C4-2B (cell line): ENCODE results near the gene RASA3.
"Not testable (repeated sequence)": the region's sequence is repeated elsewhere in the genome, so short reads cannot be mapped to it uniquely, and the experiment has no call there.

Experiments used
- H3K27ac ChIP-seq: fragments of 450-650 bp; 2 replicates; pipeline ENCODE4 v1.5.1; 2017
- ZFX ChIP-seq: fragments of 450-650 bp; IDR thresholded peaks from 2 replicates; pipeline ENCODE4 v1.6.1; 2017
- TF ChIP-seq, protein P1 (sequence below): fragments of 450-650 bp; conservative IDR thresholded peaks from 2 replicates; pipeline ENCODE4 v1.5.1; 2017; ENCODE audit warnings: mild to moderate bottlenecking

RASA3 gene

DNA sequence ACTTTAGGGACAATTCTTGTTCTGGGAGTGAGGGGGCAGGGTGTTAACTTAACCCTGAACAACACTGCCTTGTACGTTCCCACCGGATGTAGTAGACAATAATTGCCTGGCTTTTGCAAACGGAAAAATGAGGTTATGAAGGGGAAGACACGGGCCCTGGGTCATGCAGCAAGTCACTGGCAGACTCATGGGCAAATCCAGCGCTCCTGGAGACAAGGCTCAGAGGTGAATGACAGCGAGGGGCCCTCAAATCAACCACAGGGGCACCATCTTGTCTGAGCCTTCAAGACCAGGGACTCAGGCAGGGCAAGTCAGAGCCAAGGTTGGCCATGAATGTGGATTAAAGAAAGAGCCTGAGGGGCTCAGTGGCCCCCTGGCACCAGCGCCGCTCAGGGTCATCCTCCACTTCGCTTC lies 2.8 kb downstream of the RASA3 start:
- H3K27ac ChIP-seq, result no peak overlapping the region
- TF ChIP-seq ZFX, result no peak
- TF ChIP-seq, protein P1, sequence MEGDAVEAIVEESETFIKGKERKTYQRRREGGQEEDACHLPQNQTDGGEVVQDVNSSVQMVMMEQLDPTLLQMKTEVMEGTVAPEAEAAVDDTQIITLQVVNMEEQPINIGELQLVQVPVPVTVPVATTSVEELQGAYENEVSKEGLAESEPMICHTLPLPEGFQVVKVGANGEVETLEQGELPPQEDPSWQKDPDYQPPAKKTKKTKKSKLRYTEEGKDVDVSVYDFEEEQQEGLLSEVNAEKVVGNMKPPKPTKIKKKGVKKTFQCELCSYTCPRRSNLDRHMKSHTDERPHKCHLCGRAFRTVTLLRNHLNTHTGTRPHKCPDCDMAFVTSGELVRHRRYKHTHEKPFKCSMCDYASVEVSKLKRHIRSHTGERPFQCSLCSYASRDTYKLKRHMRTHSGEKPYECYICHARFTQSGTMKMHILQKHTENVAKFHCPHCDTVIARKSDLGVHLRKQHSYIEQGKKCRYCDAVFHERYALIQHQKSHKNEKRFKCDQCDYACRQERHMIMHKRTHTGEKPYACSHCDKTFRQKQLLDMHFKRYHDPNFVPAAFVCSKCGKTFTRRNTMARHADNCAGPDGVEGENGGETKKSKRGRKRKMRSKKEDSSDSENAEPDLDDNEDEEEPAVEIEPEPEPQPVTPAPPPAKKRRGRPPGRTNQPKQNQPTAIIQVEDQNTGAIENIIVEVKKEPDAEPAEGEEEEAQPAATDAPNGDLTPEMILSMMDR, result no peak

DNA sequence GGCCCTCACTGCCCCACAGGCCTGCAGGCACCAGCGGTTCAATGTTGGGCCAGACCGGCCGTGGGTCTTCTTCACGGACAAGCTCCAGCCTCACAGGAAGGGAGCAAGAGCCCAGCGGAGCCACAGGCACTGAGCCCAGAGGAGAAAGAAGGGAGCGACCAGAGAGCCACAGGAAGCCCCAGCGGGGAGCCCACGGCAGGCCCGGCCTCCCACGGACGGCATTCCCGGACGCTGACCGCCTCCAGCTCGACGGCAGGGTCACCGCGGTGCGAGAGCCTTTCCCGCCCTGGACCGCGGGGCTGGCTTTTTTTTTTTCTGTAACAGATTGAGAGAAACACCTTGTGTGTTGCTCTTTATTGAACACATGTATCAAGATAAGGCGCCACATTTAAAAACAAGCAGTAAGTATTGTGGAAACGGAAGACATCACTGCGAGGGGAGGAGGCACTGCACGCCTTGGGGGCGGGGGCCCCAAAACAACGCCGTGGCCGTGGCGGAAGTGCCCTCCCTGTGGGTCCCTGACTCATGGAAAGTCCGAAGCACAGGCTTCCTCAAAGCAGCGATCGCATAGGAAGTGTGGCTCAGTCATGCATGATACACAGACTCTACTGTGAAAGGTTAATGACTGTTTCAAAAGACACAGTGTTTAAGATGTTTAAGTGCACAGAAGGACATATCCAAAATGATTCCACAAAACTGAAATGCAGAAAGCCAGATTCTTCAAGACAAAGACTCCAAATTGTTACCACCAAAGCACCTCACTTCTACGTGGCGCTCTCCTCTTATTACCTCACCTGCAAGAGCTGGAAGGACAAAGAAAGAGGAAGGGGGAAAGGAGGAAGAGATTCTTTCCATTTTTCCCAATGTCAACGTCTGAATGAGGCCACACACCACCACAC lies 3.5 kb downstream of the RASA3 start:
- TF ChIP-seq, protein P1, result no peak
- TF ChIP-seq ZFX, result no peak
- no peak overlapping the region for H3K27ac ChIP-seq

DNA sequence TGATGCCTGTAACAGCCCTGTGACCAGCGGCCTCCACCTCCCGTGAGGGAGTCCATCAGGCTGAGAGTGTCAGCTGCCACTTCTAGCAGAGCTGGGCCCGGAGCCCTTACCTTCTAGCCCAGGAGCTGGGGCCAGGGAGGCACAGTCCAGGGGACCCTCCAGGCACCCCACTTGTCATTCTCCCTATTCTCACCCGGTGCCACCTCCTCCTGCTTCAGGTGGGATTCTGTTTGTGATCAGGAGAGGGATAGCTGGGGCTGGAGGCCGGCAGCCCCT lies 4.1 kb downstream of the RASA3 start:
- TF ChIP-seq, protein P1, result no peak
- TF ChIP-seq ZFX, result no peak
- no peak overlapping the region for H3K27ac ChIP-seq

DNA sequence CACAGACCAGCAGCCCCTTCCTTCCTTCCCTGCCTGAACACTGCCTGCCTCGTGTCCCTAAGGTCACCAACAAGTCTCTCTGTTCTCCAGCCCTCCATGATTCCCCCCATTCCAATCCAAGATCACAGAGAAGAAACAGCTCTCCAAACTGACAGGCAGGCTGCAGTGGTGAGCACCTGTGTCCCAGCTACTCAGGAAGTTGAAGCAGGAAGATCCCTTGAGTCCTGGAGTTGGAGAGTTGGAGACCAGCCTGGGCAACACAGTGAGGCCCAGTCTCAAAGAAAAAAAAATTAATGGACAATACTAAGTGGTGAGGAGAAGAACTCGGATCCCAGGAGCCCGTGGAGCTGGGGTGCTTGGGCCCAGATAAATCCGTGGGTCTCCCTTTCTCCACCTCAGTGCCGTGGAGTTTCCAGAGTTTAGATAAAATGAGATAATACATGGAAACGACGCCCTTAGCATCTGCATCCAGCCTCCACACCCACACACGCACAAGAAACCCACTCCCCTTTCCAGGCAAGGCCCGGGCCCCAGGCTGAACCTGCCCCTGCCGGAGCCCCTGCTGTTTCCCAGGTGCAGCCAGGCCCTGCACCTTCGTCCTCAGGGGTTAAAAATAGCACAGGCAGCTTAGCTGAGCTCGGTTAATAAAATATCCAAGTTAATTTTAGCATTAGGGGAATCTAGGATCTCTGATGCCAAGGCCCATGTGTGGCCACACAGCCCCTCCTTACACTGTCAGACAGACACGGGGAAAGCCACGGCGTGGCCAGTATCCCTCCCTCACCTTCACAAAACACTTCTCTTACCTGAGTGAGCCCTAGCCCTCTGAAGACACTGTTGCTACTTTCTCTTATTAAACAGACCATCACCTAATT lies 4.7 kb downstream of the RASA3 start:
- H3K27ac ChIP-seq, result no peak overlapping the region
- TF ChIP-seq ZFX, result no peak
- TF ChIP-seq, protein P1, result no peak

DNA sequence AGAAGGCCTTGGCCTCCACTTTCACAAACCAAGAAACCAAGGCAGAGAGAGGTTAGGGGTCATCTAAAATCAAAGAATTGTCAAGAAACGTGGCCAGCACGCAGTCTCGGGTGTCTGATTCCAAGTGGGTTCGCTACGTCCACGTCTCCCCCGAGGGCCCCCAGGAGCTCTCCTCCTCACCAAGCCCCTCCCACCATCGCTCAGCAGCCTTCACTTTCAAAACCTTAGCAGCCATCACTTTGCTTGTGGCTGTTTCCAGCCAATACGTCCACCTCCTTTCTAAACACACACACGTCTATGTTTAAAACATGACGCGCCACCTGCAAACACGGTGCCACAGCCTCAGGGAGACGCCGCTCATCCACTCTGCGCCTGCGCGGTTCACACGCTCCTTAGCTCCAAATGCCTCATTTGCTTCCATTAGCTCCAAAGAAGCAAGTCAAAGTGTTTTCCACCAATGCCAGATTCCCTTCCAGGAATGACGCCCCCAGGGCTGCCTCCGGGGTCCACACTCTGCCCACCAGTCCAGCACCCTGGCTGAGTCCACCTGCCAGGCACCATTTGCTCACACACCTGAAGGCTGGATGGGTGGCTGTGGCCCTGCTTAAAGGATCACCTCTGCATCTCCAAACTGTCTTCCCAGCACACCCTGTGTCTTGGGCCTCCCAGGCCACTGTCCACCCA lies 5.5 kb downstream of the RASA3 start:
- H3K27ac ChIP-seq, result no peak overlapping the region

DNA sequence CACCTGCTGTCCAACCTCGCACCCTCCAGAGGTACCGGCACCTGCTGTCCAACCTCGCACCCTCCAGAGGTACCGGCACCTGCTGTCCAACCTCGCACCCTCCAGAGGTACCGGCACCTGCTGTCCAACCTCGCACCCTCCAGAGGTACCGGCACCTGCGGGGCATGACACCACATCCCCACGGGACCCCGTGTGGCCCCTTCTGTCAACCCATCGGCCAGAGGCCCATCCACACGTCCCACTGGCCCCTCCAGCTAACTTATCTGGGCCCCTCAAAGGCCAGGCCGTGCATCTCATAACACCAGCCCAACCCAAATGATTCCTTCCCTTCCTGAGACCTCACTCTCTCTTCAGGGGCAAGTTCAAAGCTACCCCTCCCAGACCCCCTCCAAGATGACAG lies 6.3 kb downstream of the RASA3 start:
- H3K27ac ChIP-seq, result not testable (repeated sequence)

More for the DNA sequence above, 5.5 kb downstream of the RASA3 start:
- TF ChIP-seq ZFX, result no peak
- TF ChIP-seq, protein P1, result no peak

DNA sequence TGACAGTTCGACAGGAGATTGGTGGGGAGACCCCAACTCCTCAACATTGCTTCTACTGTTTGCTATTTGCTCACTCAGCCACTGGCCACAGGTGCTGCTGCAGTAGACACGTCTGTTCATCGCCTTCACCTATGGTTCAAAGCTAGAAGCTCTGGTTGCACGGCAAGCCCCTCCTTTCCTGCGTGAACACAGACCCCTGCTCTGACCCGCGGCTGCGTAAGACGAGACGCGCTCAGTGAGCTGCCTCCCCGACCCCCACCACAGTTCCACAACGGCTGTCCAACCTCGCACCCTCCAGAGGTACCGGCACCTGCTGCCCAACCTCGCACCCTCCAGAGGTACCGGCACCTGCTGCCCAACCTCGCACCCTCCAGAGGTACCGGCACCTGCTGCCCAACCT lies 6.8 kb downstream of the RASA3 start:
- H3K27ac ChIP-seq, result no peak overlapping the region
- TF ChIP-seq, protein P1, result no peak
- TF ChIP-seq ZFX, result no peak
